ENCODE results near the gene PFKFB2.

The PFKFB2 gene

DNA sequence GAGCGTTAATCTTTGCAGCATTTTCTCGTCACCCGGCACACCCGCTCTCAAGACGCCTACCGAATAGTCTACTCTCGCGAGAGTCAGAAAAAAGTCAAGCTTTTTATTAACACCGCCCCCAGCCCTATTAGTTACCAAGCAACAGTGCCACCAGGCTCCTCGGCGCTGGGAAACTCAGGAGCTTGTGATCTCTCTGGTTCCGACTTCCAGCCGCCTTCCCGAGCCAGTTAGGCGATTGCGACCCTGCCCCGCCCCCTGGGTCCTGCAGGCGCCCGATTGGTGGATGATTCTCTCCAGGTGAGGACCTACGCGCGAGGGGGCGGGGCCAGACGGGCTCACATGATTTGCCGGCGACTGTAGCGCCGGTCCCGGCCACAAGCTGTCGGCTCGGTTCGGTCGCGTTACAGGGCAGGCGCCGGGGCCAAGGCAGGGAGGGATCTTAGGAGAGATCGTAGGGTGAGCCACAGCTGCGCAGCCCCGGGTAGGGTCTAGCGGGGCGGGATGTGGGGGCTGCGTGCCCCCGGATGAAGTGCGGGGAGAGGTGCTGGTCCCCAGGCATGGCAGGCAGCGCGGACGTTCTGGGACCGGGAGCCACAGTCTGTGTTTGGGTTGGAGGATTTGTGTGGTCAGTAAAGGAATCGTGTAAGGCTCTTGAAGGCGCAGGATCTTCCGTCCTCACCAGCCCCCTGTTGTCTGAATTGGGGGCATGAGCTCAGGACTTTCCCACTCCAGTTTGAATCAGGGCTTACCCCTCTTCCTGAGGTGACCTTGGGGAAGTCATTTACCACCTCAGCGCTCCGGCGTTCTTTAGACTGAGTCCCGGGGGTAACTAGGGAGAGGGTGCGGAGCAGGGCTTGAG is at the start of gene PFKFB2:
Gene PFKFB2, plus strand, starts transcription at position 365 of the 859 bp plus-strand sequence. CDS start 1,443 bp downstream, outside the sequence.
- no peaks in the 10 kb centered on the region for H3K36me3 ChIP-seq
- peaks cover 16% of the 10 kb centered on the region for H3K27me3 ChIP-seq
- no peak within 1 kb of the TSS for H3K27ac ChIP-seq
- TF ChIP-seq Cebpa-rat (IDR thresholded peaks at IDR 0.05): no peak
- H3K9ac ChIP-seq: no peak within 1 kb of the TSS
- no peaks in the 10 kb centered on the region for H3K4me1 ChIP-seq
- no peaks in the 10 kb centered on the region for H4K20me1 ChIP-seq
- peaks cover 33% of the 10 kb centered on the region for H3K9me3 ChIP-seq
- no peak within 1 kb of the TSS for H3K4me3 ChIP-seq
- no peak within 1 kb of the TSS for H3K4me2 ChIP-seq

DNA sequence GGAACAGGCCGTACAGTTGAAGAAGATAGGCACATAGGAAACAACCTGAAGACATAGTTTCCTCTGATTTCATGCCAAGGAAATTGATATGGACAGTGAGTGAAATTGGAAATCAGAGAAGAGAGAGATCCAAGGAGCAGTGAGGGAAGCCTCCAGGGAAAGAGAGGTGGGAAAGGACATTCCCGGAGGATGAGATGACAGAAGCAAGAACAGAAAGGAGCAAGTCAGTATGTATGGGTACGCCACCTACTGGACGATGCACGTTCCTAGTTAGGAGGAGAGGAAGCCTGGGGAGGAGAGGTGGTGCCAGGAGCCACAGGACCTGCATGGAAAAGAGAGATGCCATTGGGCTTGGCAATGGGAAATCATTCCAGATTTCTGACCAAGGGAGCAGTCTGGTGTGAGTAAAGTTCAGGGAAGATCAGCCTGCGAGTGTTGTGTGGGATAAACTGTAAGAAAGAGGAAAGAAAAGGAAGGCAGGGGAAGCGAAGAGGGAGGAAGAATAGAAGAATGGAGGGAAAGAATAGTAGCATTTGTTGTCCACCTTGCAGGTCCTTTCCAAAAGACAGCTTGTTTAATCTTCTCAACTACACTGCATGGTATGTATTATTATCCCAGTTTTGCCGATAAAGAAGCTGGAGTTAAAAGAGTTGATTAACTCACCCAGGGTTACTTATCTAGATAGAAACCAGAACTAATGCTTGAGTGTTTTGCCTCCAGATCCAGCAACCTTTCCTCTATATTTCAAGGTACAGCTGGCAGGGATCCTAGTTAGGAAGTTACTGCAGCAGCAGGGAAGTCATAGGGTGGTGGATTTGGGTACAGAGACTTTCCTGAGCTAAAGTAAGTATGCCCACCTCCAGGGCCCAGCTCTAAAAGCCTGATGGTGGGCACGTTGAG is 47.9 kb upstream of the PFKFB2 start:
- Histone ChIP-seq H3K4me1 (no peaks in the 10 kb centered on the region), H3K36me3 (no peaks in the 10 kb centered on the region), H3K27ac (no peak overlapping the region), H3K4me3 (no peak overlapping the region), H3K27me3 (no peaks in the 10 kb centered on the region), H3K4me2 (no peak overlapping the region), H3K9ac (no peak overlapping the region), H4K20me1 (no peaks in the 10 kb centered on the region), H3K9me3 (no peaks in the 10 kb centered on the region)
- no peak for TF ChIP-seq Cebpa-rat (IDR thresholded peaks at IDR 0.05)

DNA sequence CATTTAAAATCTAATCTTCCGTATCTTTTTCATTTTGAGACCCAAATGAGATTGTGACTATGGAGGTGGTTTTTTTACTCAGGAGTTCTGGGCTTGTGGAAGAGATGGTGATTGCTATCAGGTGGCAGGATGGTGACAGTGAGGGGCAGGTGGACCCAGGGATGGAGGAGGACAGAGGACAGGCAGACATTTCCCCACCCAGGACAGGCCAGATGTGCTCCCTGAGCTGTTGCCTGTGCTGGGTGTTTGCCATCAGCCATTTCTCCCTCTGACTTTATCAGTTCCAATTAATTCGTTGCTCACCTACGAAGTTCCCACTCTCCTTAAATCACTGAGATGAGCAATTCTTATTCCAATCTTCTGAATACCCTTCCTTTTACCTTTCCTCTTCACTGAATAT is 47.0 kb upstream of the PFKFB2 start:
- Histone ChIP-seq H3K9ac (no peak overlapping the region), H4K20me1 (no peaks in the 10 kb centered on the region), H3K4me1 (no peaks in the 10 kb centered on the region), H3K27me3 (no peaks in the 10 kb centered on the region), H3K9me3 (no peaks in the 10 kb centered on the region), H3K4me2 (no peak overlapping the region), H3K36me3 (no peaks in the 10 kb centered on the region), H3K4me3 (no peak overlapping the region), H3K27ac (no peak overlapping the region)
- TF ChIP-seq Cebpa-rat (IDR thresholded peaks at IDR 0.05): no peak

DNA sequence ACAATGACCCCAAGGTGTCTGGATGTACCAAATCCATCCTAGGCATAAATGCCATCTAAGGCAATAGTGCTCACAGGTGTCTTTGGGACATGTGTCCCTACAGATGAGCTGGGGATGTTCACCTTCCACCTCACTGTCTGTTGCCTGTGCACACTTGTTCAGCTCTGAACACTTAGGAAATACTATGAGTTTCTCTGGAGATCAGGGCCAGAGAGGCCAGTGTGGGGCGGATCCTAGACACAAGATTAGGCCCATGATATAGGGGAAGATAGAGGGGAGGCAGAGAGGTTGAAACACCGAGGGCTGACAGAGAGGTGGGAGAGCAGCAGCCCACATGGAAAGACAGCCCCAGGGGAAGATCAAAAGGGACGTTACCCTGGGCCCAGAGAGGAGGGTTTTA is 46.2 kb upstream of the PFKFB2 start:
- no peak overlapping the region for H3K4me3 ChIP-seq
- H3K4me1 ChIP-seq: no peaks in the 10 kb centered on the region
- H3K4me2 ChIP-seq: no peak overlapping the region
- H3K9ac ChIP-seq: no peak overlapping the region
- TF ChIP-seq Cebpa-rat (IDR thresholded peaks at IDR 0.05): no peak
- no peak overlapping the region for H3K27ac ChIP-seq
- no peaks in the 10 kb centered on the region for H3K27me3 ChIP-seq
- H3K36me3 ChIP-seq: no peaks in the 10 kb centered on the region
- H3K9me3 ChIP-seq: no peaks in the 10 kb centered on the region
- no peaks in the 10 kb centered on the region for H4K20me1 ChIP-seq

DNA sequence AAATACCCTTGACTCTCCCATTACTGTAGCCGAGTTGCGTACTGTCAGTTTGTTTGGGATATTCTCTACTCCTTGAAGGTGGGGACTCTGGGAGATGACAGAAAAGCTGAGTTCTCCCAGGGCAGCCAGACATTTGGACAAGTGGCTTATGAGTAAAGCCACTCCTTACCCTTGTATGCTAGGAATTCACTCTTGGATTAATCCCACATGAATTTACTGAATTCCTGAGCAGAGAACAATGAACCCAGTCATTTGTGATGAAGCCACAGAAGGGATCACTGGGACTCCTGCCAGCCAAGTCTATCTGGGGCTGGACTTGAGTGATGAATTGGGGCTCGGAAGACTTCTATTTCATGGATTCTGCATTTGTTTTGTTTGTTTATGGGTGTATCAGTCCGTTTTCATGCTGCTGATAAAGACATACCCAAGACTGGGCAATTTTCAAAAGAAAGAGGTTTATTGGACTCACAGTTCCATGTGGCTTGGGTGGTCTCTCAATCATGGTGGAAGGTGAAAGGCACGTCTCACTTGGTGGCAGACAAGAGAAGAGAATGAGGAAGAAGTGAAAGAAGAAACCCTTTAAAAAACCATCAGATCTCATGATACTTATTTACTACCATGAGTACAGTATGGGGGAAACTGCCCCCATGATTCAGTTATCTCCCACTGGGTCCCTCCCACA is 45.6 kb upstream of the PFKFB2 start:
- H3K4me1 ChIP-seq: no peaks in the 10 kb centered on the region
- TF ChIP-seq Cebpa-rat (IDR thresholded peaks at IDR 0.05): no peak
- no peaks in the 10 kb centered on the region for H3K36me3 ChIP-seq
- no peaks in the 10 kb centered on the region for H3K27me3 ChIP-seq
- H3K4me3 ChIP-seq: no peak overlapping the region
- H3K9ac ChIP-seq: no peak overlapping the region
- H3K9me3 ChIP-seq: no peaks in the 10 kb centered on the region
- no peak overlapping the region for H3K27ac ChIP-seq
- no peaks in the 10 kb centered on the region for H4K20me1 ChIP-seq
- H3K4me2 ChIP-seq: no peak overlapping the region

DNA sequence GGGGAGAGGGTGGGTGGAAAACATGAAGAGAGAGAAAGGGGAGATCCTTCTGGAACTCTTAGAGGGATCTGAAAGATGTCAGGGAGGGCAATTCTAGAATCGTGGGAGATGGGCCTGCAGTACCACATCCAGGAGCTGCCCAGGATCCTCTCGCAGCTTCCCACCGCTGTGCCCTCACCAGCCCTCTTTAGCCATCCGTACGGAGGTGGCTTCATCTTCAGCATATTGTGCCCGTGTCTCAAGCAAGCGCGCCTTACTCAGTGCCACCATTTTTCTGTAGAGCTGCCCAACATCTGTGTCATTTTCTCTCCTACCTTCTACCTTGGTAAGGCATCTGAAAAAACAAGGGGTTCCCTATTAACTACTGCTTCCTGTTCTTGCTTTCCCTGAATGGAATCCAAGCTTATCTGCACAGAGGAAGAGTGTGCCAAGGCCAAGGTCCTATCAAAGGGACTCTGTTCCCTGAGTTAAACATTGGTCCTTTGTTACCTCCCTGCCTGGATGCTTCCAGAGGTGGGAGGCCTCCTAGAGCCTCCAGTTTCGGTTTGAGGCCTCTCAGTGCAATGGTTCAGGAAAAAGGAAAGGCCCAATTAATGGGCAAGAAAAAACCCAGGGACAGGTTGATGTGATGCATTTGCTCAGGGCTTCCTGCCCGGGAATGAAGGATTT is 43.8 kb upstream of the PFKFB2 start:
- no peaks in the 10 kb centered on the region for H3K4me1 ChIP-seq
- no peaks in the 10 kb centered on the region for H3K27me3 ChIP-seq
- H4K20me1 ChIP-seq: no peaks in the 10 kb centered on the region
- H3K36me3 ChIP-seq: no peaks in the 10 kb centered on the region
- TF ChIP-seq Cebpa-rat (IDR thresholded peaks at IDR 0.05): no peak
- H3K9ac ChIP-seq: no peak overlapping the region
- no peak overlapping the region for H3K27ac ChIP-seq
- H3K9me3 ChIP-seq: no peaks in the 10 kb centered on the region
- no peak overlapping the region for H3K4me2 ChIP-seq
- no peak overlapping the region for H3K4me3 ChIP-seq

DNA sequence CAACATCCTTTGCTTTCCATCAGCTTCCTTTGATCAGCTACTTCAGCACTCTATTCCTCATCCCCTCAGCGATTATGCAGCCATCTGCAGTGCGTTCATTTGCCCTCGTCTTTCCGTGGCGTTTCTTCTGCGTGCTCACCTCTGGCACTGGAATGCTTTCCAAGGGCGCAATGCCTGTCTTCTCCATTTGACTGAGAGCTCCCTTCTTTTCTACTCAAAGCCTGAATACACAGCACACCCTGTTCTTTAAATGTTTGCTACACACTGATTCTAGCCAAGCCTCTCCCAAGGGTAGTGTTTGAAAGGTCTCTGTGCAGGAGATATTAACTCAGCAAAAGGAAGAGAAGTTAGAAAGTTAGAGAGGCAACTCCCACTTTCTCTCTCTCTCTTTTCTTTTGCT is 43.1 kb upstream of the PFKFB2 start:
- Histone ChIP-seq H3K27me3 (no peaks in the 10 kb centered on the region), H3K4me3 (no peak overlapping the region), H3K4me1 (no peaks in the 10 kb centered on the region), H3K9ac (no peak overlapping the region), H3K9me3 (no peaks in the 10 kb centered on the region), H3K27ac (no peak overlapping the region), H3K4me2 (no peak overlapping the region), H4K20me1 (no peaks in the 10 kb centered on the region), H3K36me3 (no peaks in the 10 kb centered on the region)
- TF ChIP-seq Cebpa-rat (IDR thresholded peaks at IDR 0.05): no peak

DNA sequence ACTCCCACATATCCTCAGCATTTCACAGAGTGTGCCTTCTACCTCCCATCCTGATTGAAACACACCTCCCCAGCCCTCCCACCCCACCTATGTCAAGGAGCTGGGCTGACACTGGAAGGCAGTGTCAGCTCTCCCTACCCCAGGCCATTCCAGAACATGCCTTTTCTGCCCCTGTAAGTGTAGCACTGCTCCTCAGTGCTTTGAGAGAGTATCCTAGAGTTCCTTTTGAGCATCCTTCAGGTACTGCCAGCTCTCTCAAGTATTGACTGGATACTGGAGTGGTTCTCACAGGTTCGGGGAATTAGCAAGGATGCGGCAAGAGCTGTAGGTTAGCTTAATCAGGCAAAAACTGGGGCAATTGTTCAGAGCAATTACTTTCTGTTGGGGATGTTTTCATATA is 42.3 kb upstream of the PFKFB2 start:
- Histone ChIP-seq H3K4me1 (no peaks in the 10 kb centered on the region), H3K4me3 (no peak overlapping the region), H3K4me2 (no peak overlapping the region), H3K36me3 (no peaks in the 10 kb centered on the region), H3K27ac (no peak overlapping the region), H3K9ac (no peak overlapping the region), H3K27me3 (no peaks in the 10 kb centered on the region), H3K9me3 (no peaks in the 10 kb centered on the region), H4K20me1 (no peaks in the 10 kb centered on the region)
- no peak for TF ChIP-seq Cebpa-rat (IDR thresholded peaks at IDR 0.05)

DNA sequence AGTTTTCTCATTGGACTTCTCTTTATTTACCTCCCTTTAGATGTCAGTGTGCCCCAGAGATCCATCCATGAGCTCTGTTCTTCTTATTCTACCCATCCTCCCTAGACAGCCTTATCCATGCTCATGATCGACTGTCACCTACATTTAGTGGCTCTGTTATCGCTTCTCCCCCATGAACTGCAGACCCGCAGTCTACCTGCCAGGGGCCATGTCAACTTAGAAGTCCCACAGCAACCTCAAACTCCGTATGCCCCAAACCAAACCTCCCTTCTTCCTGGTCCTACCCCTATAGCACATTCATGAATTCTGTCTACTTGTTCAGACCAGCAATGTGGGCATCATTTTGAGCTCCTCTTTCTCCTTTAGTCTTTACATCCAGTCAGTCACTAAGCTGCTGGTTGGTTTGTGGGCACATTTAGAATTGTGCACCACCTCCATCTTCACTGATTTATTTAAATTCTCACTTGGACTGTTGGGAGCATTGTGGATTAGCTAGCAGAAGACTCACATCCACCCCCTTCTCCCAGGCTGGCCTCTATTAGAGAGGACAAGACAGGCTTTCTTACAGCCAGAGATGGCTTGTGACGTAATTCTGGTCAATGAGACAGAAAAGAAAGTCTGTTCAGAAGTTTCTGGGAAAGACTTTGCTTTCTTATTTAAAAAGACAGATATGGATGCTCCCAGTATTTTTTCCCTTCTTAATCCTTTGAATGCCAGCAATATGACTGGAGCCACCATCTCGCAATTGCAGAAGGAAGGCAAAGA is 39.6 kb upstream of the PFKFB2 start:
- no peak for TF ChIP-seq Cebpa-rat (IDR thresholded peaks at IDR 0.05)
- no peaks in the 10 kb centered on the region for H3K4me1 ChIP-seq
- H4K20me1 ChIP-seq: no peaks in the 10 kb centered on the region
- H3K4me3 ChIP-seq: no peak overlapping the region
- no peak overlapping the region for H3K9ac ChIP-seq
- H3K27me3 ChIP-seq: no peaks in the 10 kb centered on the region
- no peak overlapping the region for H3K4me2 ChIP-seq
- H3K9me3 ChIP-seq: no peaks in the 10 kb centered on the region
- H3K27ac ChIP-seq: no peak overlapping the region
- H3K36me3 ChIP-seq: no peaks in the 10 kb centered on the region
